Endometrium (tissue), 2 donors: ENCODE data around the gene CCNE1.

Experiments used
- FAIRE-seq: peaks from 2 replicates; lab custom pipeline; 2012; peaks lifted over from hg19 to GRCh38; lab: Jason Lieb, UNC
- donor health status: control.
- donor health status: control.

The CCNE1 gene

DNA sequence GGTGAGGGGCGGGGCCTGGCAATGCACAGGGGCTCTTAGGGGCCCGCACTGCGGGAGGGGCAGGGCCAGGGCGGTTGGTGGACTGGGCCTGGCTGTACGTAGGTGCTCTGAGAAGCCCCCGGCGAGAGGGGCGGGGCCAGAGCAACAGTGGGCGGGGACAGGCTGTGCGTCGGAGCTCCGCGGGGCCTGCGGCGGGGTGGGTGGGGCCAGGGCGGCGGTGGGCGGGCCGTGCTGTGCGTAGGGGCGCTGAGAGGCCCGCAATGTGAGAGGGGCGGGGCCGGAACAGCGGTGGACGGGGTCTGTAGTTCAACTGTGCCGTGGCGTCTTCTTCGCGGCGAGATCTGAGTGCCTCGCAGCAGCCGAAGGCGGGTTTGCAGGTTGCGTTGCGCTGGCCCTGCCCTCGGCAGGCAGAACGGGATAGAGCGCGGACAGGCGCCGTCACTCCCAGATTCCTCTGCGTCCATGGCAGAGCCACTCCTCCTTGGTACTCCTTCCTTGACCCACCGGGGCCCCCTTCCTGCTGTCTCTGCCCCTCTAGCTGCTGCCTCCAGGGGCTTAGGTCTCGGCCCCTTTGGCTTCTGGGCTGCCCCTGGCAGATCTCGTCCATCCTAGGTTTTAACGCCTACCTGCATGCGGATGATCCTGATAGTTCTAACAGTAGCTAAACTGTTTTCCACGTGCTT is 33.2 kb downstream of the CCNE1 start:
- no peak for FAIRE-seq

DNA sequence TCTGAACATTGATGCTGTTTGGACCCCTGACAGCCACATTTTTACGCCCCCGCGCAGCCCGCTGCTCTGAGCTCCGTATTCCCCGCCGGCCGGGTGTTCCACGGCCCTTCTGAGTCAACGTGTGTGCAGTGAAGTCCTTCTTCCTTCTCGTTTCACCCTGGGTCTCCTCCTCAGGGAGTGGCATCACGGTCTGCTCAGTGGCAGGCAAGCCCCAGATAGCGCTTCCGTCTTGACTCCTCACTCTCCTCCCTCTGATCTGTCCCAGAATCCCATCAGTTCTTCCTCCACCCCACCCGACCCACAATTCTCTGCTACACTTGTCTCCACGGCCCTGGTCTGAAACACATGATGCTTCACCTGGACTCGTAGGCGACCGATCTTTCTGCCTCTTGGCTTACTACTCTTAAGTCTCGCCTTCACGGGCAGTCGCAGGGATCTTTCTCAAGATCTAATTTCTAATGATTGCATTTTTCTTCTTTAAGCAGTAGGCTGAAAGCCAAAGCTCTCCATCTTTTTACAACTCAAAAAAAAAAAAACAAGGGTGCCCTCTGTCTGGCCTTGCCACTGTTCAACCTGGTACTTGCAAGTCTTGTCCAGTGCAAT is 33.9 kb downstream of the CCNE1 start:
- FAIRE-seq: no peak

GRCh38 chr19:29849208-29849607 is 37.4 kb downstream of the CCNE1 start:
- FAIRE-seq: no peak

DNA sequence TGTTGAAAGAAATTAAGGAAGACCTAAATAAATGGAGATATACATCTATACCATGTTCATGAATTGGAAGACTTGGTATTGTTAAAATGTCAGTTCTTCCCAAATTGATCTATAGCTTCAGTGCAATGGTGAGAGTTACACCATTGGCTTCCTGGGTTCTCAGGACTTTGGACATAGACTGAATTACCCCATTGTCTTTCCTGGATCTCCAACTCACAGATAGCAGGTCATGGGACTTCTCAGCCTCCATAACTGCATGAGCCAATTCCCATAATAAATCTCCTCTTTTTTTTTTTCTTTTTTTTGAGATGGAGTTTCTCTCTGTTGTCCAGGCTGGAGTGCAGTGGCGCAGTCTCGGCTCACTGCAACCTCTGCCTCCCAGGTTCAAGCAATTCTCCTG is 38.7 kb downstream of the CCNE1 start:
- FAIRE-seq: no peak

- FAIRE-seq: no peak
These were observed 40.2 kb downstream of the CCNE1 start for GRCh38 chr19:29851769-29852521.

DNA sequence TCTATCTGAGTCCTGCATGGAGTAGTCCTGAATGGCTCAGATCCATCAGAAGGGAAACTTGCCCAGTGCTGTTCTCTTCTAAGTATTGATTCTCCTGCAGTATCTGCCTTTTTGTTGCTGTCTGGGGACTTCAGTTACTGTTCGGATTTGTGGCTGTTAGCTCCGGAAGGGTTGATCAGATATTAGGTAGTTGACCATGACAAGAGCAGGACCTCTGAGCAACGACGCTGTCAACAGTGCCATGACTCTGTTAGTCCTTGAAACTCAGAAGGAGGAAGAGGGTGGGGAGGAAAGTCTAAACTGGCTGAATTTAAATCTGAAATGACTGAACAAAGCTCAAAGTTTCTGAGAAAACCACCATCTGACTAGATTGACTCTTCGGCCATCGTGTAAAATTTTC is 42.2 kb downstream of the CCNE1 start:
- FAIRE-seq: no peak

DNA sequence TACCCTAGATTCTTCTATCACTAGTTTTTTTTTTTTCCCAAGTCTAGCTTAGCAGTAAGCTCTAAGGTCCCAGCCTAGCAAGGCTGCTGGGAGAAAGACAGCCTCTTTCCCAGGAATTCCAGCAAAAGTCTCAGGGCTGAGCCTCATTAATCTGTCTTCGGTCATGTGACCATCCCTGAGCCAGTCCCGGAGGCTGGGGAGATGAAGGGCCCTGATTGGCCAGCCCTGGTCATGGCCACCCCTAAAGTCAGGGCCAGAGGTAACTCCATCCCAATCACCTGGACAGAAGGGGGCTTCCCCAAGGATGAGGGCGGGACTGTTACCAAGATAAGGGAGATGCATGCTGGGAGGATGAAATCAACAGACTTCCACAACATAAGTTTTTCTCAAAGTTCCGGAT is 43.3 kb downstream of the CCNE1 start:
- FAIRE-seq: no peak

- no peak for FAIRE-seq
These were observed 44.1 kb downstream of the CCNE1 start for GRCh38 chr19:29855741-29856500.

GRCh38 chr19:29858000-29858596 is 46.3 kb downstream of the CCNE1 start:
- no peak for FAIRE-seq

DNA sequence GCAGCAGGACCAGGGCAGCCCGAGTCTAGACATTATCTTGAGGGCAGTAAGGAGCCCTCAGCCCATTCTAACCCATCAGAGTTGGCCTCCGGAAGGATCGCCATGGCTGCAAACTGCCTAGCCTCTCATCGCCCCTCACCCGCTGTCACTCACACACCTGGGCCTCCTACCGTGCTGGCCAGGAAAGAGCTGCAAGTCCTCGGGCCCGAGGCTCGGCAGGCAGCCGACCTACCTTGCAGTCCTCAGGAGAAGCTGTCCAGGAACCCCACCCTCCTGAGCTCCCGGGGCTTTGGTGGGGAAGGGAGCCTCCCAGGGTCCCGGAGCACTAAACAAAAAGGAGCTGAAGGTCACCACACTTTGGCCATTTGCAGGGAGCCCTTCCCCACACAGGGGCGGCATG is 46.8 kb downstream of the CCNE1 start:
- FAIRE-seq: no peak

DNA sequence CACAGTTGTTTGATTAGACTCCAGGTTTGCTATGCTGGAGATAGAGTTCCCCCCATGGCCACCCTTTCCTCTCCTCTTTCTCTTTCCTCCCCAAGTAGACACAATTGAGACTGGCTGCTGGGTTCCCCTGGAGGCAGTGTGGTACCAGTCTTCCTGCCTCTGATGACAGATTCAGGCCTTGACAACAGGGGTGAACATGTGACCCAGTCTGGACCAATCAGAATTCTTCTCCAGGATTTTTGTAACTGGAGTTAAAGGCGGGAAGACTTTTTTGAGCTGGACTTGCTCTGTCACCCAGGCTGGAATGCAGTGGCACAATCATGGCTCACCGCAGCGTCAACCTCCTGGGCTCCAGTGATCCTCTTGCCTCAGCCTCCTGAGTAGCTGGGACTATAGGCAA is 48.7 kb downstream of the CCNE1 start:
- FAIRE-seq: no peak

DNA sequence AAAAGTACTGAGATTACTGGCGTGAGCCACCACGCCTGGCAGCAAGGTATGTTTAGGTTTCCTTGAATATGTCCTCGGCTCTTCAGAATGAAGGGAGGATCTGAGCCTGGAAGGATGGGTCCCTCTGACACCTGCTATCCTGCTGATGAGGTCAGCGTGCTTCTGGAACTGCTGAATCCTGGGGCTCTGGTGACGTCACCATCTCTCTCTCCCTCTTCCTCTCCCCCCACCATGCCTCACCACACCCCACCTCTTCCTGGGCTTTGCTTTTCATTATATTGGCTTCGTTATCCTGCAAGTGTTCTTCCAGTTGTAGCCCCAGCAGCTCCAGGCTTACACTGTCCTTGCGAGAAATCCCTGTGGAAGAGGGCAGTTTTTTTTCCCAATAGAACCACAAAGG is 49.8 kb downstream of the CCNE1 start:
- no peak for FAIRE-seq

DNA sequence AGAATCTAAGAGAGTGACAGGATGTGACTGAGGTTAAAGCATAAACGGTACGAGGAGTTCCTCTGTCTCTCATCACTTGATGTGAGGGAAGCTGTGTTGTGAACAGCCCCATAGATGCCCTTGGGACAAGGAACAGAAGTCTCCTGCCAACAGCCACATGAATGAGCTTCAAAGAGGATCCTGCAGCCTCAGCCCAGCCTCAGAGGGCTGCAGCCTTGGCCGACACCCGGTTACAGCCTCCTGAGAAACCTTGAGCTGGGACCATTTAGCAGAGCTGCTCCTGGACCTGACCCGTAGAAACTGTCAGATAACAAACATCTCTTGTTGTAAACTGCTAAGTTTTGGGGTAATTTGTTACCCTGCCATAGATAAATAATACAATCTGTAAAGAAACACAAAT is 54.2 kb downstream of the CCNE1 start:
- no peak for FAIRE-seq

- FAIRE-seq: no peak
These were observed 56.2 kb downstream of the CCNE1 start for GRCh38 chr19:29867984-29868383.

- no peak for FAIRE-seq
These were observed 59.4 kb downstream of the CCNE1 start for GRCh38 chr19:29871143-29871542.

GRCh38 chr19:29872224-29872731 is 60.5 kb downstream of the CCNE1 start:
- no peak for FAIRE-seq

- no peak for FAIRE-seq
These were observed 61.4 kb downstream of the CCNE1 start for GRCh38 chr19:29873024-29873800.
